GM15510 (cell line): ENCODE results near the gene ETV6.

ENCODE experiments used
- POLR2A ChIP-seq: IDR thresholded peaks from 3 replicates; pipeline ENCODE4 v1.6.1; 2011; ENCODE audit warnings: borderline replicate concordance; ENCODE audit not compliant: insufficient read length; ENCODE audit errors: extremely low read depth

Gene ETV6

DNA sequence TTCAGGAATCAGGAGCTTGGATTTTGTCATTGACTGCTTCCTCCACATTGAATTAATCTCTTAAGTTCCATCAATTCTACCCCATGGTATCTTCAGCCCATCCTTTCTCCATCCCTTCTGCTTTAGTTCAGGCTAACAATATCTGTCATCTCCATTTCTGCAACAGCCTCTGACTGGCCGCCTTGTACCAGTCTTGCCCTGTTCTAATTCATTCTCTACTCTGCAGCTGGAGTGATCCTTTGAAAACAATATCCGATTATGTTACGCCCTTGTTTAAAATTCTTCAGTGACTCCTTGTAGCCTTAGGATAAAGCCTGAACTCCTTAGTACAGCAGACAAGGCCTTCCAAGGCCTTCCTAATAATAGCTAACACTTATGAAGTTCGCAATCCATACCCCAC is 170.2 kb downstream of the ETV6 start:
- TF ChIP-seq POLR2A, result no peak

DNA sequence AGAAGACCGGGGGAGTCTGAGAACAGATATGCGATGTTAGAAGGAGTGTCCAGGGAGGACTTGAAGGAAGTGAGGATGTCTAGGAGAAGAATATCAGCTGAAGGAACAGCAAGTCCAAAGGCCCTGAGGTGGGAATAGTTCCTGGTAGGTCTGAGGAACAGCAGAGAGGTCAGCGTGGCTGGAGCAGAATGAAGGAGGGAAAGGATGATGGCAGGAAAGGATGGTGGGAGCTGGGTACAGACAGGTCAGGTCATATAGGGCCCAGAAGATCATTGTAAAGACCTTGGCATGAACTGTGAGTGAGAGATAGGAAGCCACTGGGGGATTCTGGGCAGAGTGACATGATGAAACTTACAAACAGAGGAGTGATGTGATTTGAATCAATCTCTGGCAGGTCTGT is 171.0 kb downstream of the ETV6 start:
- no peak for TF ChIP-seq POLR2A

DNA sequence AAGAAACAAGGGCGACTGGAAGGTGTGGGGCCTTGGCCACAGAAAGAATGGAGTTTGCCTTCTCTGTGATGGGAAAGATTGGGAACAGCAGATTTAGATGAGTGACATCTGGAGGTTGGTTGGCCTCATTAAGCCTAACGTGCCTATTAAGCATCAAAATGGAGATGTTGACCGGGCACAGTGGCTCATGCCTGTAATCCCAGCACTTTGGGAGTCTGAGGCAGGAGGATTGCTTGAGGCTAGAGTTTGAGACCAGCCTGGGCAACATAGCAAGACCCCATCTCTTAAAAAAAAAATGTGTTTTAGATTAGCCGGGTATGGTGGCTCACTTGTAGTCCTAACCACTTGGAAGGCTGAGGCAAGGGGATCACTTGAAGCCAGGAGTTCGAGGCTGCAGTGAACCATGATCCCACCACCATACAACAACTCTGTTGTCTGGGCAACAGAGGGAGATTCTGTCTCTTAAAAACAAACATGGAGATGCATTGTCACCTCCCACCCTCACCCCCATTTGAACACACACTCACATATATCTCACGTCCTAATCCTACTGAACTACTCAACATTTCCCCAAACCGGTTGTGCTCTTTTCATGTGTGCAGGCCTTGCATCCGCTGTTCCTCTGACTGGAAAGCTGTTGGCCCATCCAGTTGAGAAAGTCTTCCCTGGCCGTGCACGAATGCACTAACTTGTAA is 172.1 kb downstream of the ETV6 start:
- TF ChIP-seq POLR2A, result no peak

DNA sequence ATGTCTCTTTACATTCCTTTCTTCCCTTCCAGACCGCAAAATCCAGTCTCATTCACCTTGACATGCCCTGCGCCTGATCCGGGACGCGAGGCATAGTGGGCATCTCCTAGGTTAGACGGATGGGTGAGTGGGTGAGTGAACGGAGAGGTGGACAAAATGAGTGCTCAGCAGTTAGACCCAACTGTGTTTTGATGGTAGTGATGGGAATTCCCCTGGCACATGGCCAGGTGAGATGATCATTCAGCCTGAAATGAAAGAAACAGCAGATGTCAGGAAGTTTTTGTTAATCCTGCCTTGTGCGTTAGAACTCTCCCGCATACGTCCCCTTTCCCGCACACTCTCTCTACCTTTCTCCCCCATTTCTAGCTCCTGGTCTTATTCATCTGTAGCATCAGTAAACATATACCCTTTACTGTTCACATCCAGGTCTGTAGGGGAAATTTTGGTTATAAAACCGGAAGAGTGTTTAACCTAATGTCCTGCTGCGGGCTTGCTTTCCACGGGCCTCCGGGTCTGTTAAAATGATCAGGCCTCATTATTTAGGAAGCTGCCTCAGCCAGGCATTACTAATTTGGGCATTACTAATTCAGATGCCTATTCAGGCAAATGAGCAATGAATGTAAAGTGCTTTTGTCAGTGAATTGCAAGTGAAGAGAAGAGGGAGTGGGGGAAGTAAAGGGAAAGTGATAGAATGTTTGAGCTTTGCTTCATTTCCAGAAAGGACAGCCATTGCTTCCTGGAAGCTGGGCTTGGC is 172.8 kb downstream of the ETV6 start:
- TF ChIP-seq POLR2A, result no peak

DNA sequence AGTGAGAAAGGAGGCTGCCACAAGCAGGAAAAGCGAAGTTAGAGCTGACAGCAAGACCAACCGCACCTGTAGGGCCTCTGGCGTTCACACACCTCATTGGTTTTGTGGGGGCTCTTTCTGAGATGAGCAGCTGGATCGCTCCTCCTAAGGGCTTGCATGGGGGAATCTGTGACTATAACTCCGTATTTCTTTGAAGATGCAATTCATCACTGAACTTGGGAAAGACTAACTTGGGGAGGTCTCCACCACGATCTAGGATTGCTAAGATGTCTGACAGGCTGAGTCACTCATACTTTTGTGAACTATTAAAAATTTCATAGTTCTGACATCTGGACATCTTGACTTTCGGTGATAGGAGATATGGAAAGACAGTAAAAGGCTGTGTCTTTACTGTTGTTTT is 173.6 kb downstream of the ETV6 start:
- TF ChIP-seq POLR2A, result no peak

DNA sequence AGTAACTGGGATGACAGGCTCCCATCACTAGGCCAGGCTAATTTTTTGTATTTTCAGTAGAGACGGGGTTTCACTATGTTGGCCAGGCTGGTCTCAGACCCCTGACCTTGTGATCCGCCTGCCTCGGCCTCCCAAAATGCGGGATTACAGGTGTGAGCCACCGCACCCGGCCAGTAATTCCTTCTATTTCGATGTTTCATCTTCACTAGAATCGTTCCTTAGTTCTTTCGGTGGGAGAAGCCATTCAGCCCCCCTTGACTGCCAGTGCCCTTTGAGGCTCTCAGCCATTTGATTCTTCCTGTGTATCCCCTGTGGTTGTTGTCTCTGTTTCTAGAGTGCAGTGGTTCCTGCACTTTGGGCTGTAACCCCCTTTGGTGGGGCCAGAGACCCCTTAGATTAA is 174.1 kb downstream of the ETV6 start:
- TF ChIP-seq POLR2A, result no peak

DNA sequence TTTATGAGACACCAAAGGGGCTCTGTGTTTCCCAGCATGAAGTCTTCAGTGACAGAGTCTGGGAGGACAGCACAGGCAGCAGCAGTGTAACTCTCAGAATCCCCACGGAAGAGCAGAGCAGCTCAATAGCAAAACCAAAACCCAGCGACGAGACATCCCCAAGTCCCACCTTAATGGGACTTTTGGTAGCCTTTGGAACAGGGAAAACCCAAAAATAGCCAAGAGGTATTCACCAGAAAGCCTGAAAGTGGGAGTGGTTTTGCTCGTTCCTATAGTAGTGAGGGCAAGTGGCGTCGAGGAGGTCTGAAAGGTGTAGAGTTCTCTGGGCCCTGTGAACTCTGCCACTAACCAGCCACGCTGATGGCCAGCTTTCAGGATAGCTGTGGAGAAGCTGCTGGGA is 174.6 kb downstream of the ETV6 start:
- no peak for TF ChIP-seq POLR2A

DNA sequence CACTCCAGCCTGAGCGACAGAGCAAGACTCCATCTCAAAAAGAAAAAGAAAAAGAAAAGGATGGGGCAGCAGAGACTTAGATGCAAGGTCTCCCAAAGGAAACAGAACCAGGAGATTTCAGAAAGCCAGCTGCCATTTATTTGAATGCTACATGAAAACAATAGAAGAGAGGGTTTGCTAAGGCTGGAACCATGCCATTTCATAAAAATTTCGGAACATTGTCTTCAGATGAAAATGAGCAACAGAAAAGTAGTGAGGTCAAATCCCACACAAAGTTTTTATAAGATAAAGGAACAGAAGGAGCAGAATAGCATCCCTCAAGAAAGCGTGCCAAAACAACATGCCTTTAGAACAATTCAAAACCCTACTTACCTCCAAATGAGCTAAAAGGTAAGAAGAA is 175.3 kb downstream of the ETV6 start:
- no peak for TF ChIP-seq POLR2A

DNA sequence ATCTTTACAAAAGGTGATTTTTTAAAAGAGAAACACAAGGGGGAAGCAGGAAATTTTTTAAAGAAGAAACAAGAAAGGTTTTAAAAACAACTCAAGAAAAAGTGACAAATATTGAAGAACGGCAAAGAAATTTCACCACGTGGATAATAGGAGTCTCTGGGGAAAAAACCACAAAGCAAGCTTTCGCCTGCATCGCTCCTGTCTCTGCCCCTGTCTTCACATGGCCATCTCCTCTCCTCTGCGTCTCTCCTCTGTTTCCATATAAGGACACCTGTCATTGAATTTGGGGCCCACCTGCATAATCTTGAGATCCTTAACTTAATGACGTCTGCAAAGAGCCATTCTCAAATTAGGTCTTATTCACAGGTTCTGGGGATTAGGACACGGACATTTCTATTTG is 175.8 kb downstream of the ETV6 start:
- TF ChIP-seq POLR2A, result no peak

DNA sequence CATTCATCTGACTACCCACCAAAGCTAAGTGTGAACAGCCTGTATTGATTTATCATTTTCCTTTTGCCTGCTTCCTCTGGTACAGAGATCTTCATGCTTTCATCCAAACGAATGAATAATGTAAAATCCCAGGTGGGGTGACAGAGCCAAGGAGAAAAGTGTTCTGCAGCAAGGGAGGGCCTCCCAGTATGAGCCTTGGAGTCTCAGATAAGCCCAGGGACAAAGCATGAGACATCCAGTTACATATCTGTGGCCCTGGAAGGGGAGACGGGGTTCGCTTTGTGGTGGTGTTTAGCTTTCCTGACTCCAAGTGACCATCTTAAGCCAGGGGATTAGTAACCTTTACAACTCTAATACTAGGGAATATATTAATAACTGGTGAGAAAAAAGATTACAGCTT is 177.1 kb downstream of the ETV6 start:
- TF ChIP-seq POLR2A, result no peak

DNA sequence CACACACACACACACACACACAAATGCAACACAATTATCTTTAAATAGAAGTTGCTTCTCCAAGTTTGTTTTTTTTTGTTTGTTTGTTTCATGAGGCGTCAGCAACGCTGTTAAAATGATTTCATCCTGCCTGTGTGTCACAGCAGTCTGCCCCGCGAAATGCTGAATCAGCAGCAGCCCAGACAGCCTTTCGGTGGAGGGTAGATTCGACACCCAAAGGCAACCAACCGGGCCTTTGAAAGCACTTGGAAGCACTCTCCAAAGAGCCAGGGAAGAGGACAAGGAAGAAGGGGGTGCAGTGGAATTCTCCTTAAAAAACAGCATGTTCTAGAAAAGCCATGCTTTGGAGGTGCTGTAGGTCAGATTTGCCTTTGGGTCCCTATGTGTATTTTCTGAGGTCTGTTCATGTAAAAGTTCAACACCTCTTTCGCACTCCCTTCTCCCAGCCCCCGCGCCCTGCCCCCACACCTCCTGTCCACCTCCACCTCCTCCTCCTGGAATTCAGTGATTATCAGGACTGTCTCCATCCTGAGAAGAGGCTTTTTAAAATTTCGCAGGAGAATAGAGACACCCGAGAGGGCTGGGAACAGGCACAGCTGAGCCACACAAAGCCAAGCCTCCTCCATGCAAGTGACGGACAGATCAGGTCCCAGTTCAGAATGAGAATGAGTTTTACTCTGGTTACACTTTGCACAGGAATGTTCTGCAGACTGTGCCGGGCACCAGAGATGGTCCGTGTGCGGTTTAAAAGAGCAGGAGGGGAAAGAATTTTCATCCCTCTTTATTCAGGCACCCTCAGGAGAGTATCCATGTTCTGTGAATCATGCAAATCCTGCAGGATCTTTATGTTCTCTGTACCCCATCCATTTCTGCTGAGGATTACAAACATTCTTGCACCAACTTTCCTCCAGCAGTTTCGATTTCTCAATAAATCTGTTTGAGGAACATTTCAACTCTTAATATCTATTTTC is 177.9 kb downstream of the ETV6 start:
- no peak for TF ChIP-seq POLR2A

DNA sequence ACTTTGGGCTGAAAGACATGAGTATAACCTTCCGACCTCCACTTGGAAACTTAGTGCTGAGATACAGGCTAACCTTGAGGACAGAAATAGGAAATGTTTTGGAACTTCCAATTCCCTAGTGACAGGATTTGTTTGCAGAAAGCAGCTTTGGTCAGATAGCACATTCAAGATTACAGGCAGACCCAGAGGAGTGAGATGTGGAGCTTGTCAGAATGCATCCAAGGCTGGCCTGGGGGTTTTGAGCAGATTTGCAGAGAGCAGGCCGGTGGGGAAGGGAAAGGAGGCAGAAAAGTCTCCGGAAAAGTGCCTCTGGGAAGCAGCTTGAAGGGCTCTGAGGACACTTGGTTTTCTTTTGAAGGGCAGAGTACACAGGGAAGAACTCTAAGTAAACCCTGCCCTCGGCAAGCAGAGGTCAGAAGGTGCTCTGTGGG is 180.3 kb downstream of the ETV6 start:
- TF ChIP-seq POLR2A, result no peak

DNA sequence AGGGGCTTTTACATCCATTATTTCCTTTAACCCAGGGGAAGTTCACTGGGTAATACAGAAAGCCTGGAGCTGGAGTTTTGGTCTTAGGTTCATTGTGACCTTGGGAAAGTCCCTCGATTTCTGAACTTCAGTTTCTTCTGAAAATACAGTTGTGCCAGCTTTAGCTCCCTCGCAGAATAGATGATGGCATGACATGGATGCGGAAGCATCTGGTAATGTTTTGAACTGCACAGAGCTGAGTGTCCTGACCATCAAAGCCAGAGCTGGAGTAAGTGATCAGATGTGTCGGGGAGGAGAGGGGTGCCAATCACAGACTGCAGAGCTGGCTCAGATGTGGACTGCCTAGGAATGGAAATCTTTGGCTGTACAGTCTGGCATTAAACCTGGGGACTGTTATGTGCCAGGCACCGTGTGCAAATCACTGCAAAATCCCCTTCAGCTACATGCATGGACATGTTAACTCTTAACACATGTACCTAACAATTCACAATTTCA is 180.9 kb downstream of the ETV6 start:
- no peak for TF ChIP-seq POLR2A

DNA sequence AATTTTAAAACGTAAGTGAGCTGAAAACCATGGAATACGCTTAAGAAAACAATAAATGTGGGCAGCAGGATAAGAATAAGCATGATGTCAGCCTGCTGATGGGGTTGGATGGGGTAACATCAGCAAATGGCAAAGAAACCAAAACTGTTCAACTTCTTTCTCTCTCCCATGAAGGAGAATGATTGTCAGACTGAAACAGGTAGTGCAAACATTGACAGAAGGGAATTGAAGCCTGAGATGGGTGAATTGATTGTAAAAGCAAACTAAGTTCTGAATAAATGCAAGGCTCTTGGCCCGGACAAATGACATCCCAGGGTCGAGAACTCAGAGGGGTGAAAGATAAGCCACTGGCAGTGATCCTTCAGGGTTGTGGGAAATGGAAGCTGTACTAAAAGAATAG is 182.6 kb downstream of the ETV6 start:
- no peak for TF ChIP-seq POLR2A
